Measurements from ENCODE around the gene USPL1. TPM values are rescaled to one million over a fixed set of nuclear protein-coding genes. Genes with fewer than 3 reads are reported as not detected.

USPL1 gene
- total RNA-seq, result 9.3 and 15.5 TPM in 2 replicates

GRCh38 chr13:30617315-30618185, at the start of gene USPL1:
TSS of gene USPL1 (plus strand) at chr13:30617920. CDS start at chr13:30621141, 3,221 bp downstream.

Other genes starting within 250 kb of the USPL1 start
- not detected in 2 replicates for gene UBE2L5, start 195.4 kb upstream of the USPL1 start, total RNA-seq
- gene HMGB1, start 152.0 kb upstream of the USPL1 start, total RNA-seq, result 89.5 and 128 TPM in 2 replicates
- 0.26 and 1.2 TPM in 2 replicates for gene ALOX5AP, start 117.6 kb downstream of the USPL1 start, total RNA-seq

Data from pericardium fibroblast (primary cell).